Hematopoietic multipotent progenitor cell treated with erythropoietin and hydrocortisone succinate and interleukin-3 and kit ligand, for 8 days (in vitro differentiated cells): ENCODE measurements around the gene SUN2.

Experiments used
- DNase-seq: peaks from one replicate; pipeline ENCODE4 v3.0.0-alpha.2; 2015

The SUN2 gene

DNA sequence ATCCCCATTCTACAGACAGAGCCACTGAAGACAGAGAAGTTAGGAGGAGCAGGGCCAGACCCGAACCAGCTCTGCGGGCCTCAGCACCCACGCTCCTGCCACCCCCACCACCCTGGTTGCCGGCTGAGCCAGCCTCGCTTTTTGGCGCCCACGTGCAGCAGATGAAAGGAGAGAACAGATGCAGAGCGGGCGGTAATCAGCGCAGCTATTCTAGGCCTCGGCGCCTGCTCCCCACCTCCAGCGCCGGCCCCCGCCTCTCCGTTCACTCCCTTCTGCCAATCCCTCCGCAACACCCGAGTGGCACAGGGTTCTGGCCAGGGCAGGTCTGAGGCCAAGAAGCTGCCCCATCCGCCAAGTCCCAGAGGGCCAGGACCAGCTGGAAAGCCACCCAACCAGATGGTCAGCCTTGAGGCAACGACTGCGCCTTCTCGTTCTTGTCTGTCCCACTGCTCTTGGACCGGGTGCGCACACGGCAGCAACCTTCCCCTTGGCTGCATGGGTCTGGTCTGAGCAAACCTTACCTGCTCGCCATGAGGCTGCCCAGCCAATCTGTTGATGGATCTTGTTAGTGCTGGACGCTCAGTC, 21.4 kb upstream of the SUN2 start:
- DNase-seq = no peak

DNA sequence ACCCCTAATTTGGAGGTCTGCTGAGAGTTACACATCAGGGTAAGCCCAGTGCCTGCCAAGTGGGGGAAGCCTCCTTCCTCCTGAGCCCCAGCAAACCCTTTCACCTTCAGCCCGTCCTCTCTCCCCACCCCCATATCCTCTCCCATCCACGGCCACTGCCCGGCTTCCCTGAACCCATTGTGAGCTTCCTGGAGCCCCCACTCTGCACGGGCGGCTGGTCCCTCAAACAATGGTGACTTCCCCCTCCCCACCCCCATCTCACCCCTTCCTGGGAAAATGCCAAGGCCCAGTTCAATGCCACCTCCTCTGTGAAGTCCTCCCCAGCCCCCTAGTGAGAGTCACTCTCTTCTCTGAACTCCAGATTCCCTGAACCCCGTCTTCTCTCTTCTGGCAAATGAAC, 20.3 kb upstream of the SUN2 start:
- no peak for DNase-seq

DNA sequence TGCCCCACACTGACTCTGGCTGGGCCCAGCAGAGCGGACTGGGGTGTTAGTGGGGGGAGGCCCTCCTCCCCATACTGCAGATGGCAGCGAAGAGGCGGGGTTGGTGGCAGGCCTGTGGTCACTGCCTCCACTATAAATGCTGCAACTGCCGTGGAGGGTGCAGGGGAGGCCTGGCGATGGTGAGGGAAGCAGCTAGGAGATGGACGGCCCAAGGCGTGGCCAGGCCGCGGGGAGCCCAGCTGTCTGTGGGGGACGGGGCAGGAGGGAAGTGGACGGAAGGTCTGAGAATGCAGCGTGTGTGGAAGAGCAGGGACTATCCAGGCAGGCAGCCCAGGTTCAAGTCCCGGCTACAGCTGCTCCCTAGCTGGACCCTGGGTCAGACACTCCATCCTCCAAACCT, 19.9 kb upstream of the SUN2 start:
- no peak for DNase-seq

DNA sequence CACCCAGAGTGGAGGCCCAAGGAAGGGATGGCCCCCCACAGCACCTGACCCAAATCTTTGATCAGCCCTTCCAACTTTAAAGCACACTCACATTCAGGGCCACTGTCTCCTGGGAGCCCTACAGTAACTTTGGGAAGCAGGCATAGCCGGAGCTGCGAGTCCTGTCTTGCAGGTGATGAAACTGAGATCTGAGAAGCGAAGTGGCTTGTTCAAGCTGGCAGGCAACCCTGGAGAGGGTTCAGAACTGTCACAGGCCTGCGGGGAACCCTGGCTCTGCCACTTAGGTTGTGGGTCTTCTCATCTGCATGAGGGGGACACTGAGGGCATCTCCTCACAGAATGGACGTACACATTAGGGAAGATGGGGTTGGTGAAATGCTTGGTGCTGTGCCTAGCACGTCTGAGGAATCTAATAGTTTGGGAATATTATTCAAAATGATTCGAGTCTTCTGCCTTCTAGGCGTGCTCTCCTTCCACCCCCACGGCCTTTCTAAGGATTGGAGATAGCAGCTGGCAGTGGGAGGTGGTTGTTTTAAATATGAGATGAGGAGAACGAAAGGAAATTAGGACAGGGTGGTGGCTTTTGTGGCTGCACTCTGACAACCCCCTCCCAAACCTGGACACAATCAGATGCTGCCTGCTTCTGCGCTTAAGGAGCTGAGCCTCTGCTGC, 18.8 kb upstream of the SUN2 start:
- no peak for DNase-seq

DNA sequence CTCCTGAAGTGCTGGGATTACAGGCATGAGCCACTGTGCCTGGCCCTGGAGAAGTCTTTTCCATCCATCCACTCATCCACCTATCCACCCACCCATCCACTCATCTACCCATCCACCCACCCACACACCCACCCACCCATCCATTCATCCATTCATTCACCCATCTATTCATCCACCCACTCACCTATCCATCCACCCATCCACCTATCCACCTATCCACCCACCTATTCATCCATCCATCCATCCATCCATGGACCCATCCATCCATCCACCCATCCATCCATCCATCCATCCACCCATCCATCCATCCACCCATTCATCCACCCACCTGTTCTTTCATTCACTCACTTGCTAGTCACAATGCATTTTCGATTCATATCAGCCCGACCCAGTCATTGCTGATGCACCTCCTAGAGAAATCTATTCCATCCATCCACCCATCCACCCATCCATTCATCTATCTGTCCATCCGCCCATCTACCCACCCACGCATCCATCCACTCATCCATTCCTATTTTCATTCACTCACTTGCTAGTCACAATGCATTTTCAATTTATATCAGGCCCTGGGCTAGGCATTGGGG, 17.7 kb upstream of the SUN2 start:
- DNase-seq = no peak

DNA sequence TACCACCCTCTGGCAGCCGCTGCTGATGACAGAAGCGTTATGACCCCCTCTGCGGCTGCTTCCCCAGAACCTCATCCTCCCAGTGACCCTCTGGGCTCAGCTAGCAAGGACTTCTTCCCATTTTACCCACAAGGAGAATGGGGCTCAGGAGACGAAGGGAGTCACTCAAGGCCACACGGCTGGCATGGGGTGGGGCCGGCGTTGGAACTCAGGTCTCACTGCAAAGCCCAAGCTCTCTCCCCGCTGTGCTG, 16.8 kb upstream of the SUN2 start:
- DNase-seq = no peak

DNA sequence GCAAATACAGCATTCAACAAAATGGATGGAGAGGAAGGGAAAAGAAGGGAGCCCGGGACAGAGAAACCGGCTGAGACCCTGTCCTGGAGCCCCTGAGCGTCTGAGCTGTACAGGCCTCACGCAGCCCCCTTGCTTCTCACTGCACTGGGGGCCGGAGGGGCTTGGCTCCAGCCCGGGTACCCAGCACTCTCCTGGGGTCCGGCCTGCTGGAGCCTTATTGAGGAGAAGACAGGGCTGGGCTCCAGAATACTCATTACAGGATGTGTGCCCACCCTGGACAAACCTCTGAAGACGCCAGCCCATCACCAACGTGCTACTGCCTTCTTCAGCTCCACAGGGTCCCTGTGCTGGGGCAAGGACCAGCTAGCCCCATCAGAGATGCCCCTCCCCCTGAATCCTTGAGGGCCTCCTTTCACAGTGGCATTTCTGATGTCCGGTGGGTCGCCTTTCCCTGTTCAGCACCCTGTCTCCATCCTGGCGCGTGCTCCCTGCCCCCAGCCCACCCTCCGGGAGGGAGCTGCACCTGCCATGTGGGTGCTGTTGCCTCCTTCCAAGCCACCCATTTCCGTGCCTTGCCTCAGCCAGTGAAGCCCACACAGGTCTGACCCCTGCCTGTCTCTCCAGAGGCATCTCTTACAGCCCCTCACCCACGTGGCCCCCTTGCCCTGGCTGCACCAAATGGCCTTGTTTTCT, 14.6 kb upstream of the SUN2 start:
- no peak for DNase-seq

DNA sequence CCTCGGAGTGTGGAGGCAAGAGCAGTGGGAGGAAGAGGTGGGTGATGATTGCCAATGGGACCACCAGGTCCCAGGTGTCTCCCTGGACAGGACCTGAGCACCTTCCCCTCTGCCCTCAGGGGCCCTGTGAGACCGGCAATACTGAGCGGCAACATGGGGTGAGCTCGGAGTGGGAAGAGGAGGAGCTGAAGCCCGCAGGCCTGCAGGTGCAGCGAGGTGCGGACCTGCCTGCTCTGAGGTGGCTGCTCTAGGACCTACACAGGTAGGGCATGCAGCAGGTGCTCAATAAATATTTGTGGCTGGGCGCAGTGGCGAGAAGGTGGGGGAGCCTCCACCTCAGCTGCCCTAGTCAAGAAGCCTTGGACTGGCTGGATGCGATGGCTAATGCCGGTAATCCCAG, 12.2 kb upstream of the SUN2 start:
- DNase-seq = no peak

DNA sequence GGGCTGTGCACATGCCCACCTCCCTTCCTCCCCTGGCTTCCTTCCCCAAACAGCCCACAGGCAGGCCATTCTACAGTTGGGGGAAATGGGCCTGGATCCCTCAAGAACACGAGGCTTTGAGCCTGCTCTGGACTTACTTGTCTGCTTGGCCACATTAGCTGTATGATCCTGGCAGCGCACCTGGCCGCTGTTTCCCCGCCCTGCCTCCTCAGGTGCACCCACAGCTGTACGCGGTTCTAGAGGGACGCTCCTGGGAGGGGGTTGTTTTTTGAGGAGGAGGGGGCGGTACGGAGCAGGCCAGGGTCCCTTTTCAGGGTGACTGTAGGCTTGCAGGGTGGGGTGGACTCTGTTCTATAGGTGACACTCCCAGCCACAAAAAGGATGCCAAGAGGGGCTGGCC, 11.5 kb upstream of the SUN2 start:
- no peak for DNase-seq

DNA sequence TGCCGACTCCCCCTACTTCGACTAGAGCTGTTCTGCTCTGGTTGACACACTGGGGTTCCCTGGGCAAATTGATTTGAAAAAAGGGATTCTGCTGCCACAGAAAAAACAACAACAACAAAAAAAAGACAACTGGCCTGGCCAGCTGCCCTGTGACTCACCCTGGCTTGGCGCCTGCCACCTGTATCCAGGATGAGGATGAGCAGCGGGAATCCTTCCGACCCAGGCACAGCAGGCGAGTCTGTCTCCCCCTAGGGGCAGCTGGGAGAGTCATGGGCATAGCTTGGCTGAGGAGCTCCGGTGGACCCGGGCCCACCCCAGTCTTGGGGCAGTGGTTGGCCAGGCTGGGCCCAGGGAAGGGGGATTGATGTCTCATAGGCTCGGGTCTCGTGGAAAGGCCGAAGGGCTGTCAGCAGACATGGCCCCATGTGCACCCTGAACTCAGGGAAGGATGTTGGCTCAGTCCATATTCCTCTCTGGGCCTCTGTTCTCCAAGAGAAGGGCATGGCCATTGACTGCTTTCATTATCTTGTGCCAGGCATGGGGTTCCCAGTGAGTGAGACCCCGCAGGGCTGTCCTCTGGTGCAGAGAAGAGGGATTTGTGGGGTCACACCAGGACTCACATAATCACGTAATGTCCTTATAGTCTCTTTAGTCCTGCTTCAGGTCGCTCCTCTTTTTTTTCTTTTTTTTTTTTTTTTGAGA, 10.4 kb upstream of the SUN2 start:
- peak; percentile 45 for DNase-seq

DNA sequence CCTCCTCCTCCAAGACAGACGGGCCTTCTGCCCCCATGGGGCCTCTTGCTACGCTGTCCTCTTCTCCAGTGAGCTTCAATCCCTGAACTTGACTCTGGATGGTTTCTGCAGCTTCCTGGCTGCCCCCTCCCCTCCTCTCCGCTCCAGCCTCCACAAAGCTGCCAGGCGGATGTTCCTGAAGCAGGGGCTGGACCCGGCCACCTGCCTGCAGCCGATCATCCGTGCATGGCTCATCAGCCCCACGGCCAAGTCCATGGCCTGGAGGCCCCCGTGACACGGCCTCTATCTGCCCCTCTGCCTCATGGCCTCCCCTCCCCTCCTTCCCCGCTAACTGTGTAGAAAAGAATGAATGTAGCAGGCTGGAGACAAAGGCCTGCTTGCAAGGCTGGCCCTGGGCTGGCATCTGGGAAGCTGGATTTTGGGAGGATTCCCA, 6.8 kb upstream of the SUN2 start:
- no peak for DNase-seq

DNA sequence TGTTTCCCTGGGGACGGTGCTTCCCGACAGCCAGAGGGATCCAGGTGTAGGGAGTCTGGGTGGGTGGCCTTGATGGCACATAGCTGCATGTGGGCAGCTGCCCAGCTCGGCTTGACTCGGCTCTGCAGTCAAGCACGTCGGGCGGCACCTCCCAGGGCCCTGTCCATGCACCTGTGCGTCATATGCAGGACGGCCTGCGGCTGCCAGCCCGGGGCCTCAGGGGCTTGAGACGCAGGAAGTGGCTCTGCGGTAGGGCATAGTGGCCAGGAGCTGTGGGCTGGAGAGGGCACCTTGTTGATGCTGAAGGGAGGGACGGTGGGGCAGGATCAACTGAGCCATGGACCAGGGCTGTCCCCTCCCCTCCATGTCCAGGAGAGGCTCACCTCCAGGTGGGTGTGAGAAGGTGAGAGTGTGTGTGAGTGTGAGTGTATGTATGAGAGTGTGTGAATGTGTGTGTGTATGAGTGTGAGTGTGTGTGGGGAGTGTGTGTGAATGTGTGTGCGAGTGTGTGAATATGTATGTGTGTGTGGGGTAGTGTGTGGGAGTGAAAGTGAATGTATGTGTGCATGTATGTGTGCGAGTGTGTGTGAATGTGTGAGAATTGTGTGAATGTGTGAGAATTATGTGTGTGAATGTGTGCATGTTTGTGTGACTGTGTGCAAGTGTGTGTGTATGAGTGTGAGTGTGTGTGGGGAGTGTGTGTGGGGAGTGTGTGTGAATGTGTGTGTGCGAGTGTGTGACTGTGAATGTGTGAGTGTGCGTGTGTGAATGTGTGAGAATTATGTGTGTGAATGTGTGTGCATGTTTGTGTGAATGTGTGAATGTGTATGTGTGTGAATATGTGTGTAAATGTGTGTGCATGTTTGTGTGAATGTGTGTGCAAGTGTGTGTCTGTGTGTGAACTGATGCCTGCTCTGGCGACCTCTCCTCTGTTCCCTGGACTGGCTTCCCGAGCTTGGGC, 5.7 kb upstream of the SUN2 start:
- no peak for DNase-seq

DNA sequence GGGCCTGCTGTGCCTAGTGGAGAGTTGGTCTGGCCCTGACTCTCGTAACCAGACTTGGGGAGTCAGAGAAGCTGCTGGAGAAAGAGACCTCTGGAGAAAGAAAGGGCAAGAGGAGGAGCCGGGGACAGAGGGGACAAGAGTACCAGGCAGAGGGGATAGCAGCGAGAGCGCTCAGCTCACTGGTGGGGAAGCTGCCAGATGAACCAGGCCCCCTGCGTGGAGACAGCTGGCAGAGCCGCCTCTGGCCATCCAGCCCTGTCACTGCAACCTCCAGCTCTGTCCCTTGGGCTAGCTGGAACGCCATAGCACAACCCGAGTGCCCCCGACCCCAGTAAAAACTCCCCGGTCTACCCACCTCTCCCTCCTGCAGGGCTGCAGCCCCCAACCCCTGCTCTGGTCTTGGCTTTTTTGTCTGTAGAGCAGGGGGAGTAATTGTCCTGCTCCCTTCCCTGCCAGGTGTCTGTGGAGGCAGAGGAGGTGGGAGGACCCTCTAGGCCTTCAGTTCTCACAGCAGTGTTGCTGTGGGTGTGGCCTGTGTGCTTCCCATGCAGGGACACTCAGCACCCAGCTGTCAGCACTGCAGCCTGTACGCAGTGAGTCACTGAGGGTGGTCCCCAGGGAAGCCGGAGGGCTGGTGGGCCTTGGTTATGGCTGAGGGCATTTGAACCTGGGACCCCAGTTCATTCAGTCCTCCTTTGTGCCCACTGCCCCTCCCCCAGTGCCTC, 4.8 kb upstream of the SUN2 start:
- no peak for DNase-seq

DNA sequence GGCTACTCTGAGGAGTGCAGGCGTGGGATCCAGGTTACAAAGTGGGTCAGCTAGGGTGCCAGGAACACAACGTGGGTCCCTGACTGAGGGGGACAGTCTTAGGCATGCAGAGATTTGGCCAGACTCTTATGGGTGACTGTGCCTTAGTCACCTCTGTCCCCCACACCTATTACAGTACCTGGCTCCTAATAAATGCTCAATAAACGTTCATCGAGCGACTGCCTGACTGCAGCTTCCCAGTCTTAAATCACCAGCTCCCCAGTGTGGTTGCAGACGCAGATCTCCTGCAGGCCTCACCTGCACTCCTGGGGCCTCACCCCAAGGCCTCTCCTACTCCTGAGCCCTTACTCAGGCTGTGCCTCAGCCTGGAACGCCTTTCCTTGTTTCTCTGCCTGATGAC, 3.2 kb upstream of the SUN2 start:
- no peak for DNase-seq

DNA sequence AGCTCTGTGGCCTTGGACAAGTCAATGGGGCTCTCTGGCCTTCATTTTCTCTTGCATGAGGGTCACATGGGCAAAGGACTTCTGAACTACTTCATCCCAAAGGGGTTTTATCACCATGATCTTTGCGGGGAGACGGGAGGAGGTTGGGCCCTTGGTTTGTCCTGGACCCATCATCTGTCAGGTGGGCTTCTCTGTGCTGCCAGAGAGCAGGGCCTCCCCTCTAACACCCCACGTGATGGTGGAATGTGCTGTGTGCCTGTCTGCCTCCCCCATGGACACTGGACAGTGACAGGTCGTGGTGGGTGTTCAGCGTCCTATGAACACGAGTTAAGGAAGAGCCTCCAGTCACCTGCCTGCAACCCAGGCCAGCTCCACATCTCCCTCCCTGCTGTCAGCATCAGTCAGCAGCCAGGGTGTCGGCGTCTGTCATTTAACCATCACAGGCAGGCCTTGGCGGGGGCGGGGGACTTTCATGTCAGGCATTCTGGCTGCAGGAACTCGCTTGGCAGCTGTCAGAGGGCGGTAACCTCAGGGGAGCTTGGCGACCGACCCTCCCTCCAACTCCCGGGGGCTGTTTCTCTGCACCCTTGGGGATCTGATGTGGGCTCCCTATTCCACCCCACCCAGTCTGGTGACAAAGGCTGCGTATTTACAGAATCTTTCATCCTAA, 2.6 kb upstream of the SUN2 start:
- DNase-seq = no peak

DNA sequence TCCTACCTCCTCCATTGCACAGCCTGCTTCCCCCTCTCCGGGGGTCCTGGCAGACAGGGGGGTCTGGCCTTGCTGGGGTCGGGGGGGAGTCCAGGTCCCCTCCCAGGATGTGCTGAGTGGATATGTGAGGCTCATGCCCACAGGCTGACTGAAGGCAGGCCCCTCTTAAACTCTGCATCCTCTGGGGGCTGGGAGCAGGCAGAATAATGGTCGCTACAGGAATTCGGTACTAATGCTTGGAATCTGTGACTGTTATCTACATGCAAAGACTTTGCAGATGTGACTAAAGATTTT, 1.6 kb upstream of the SUN2 start:
- DNase-seq = no peak

DNA sequence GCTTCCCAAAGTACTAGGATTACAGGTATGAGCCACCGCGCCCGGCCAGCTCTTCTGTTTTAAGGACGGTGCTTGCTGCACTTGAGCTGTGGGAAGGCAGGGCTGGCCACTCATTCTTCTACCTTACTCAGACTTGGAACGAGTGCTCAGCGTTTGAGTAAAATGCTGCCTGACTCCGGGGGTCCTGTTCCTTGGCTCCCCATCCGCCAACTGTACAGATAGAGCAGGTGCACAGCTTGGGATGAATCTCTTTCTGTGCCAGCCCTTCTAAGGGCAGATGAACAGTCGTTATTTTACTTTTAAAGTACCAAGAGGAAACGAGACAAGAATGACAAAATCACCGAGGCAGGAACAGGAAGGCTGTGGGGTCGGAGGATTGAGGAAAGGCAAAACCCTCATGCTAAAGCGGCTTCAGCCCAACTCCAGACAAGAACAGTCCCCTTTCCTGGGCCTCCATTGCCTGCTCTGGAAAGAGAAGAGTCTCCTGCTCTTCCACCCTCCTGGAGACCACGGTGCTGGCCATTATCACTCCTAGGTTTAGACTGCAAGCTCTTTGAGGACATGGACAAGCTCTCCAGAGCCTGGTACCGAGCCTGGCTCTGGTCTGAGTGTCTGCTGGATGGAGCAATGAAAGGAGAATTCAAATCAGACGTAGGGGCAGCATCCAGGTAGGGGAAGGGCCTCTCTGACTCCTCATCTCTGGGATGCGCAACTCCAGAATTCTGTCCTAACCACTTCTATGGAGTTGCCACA, 1.1 kb upstream of the SUN2 start:
- DNase-seq = peak; percentile 16

DNA sequence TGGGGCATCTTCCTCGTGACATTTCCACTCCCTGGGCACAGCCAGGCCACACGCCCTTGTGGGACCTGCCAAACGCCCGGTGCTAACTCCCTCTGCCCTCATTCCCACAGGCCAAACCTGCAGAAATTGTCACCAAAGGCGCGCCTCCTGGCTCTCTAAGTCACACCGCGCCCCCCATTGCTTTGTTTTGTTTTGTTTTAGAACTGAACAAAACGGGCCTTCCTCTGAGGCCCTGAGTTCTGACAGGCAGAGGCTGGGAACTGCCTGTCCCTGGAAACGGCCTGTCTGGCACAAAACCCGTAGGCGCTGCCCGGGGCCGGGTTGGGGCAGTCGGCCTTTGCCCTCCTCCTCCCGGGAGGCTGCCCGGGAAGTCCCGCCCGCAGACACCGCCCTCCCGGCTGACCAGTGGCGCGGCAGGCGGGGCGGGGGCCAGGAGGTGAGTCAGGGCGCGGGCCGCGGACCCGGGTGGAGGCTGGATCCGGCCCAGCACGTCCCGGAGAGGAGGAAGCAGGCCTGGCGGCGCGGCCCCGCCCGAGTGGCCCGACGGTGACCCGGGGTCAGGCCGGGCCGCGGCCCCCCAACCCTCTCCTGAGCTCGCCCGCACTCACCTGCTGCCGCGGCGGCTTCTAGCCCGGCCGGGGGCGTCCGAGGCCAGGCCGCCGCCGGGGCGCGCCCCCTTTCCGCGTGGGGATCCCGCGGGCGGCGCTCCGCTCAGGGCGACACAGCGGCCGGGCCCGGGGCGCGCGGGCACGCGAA, 465 bp downstream of the SUN2 start:
- peak; percentile 58 for DNase-seq

DNA sequence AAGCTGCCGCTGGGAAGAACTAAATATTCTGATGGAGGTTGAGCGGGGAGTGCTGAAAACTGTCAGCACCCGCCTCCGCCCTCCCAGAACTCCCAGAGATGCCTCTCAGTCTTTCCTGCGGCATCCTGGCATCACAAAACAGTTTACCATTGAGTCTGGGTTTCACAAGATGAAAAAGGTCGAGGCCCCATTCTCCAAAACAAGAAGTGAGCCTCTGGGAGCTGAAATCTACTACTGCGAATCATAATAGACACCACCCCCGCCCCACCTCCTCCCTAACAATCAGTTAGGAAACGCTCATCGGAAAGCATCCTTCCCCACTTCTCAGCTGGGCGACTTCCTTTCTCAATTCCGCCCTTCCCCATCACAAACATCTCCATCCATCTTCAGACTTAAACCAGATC, 1.0 kb downstream of the SUN2 start:
- DNase-seq = peak; percentile 33
